HCEC 1CT (cell line): Measurements from ENCODE around the gene C19orf47.
"Not testable (repeated sequence)": the region's sequence is repeated elsewhere in the genome, so short reads cannot be mapped to it uniquely, and the experiment has no call there.

Source experiments
- DNase-seq: peaks from one replicate; pipeline ENCODE4 v3.0.0-alpha.2; 2017

The C19orf47 gene

DNA sequence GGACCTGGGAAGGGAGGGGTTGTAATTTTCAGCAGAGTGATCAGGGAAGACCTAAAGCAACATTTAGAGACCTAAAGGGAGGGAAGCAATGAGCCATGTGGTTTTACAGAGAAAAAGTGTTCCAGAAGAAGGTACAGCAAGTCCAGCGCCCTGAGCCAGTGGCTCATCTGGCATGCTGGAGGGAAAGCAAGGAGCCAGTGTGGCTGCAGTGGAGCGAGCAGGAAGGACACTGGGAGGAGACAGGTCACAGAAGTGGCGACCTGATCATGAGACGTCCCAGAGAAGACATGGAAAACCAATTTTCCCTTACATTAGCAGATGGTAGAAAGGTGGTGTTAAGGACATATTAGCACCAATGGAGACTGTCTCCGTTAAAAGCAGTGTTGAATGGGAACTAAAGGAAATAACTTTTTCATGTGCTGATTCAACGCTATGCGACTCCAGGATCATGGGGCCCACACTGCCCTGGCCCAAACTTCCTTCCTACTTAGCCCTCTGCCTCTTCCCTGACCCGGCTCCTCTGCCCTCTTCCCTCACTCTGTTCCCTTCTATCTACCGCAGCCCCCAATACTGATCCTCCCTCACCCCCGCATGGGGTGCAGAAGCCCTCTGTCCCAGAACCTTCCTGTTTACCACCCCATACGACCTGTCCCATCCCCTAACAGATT lies 5.4 kb downstream of the C19orf47 start:
- no peak for DNase-seq

DNA sequence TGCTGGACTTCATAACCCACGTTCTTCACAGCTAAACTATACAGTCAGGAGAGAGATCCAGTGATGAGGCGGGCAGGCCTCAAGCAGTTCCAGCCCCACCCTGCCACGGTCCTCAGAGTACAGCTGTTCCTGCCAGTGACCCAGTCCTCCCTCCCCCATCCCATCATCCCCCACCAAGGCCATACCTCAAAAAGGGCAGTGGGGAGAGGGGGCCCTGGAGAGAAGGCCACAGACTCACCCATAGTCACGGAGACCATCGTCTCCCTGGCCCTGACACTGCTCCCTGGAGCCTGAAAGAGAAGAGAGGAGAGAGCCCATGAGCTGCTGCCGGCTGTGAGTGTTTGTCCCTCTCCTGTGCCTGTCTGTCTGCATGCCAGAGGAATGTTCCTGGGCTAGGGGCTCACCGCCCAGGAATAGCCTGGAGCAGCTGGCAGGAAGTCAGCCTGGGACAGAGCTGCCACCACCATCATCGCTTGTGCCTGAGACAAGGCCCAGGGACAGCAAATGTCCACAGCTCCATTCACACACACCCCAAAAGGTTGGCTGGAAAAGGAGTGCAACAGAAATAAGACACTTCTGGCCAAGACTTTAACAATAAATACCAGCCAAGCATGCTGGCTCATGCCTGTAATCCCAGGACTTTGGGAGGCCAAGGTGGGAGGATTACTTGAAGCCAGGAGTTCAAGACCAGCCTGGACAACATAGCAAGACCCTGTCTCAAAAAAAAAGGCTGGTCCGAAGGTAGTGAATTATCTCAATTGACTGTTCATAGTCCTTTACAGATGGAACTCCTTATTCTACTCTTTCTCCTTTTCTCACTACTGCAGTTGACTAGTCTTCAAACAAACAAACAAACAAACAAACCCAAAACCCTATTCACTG lies 6.4 kb downstream of the C19orf47 start:
- DNase-seq: no peak

DNA sequence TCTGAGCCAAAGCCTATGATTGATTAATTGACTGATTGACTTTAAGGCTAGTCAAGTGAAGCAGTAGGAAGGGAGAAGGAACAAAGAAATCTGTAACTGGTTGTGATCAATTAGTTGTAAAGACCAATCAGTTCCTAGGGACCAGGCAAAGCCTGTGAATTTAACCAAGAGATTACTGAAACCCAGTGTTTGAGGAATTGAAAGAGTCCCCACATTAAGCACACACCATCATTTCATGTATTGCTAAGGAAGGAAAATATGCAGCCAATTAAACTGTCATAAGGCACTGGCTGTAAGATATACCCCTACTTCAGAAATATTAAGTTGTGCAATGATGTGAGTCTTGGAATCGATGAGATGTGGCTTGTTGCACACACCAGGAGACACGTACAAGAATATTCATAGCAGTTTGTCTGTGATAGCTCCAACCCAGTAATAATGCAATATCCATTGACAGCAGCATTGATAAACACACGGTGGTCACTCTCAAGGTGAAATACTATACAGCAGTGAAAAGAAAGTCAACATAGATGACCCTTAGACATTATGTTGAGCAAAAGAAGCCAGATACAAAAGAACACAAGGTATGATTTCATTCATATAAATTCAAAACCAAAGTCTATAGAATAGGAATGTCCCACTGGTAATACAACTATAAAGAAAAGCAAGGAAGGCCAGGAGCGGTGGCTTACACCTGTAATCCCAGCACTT lies 9.0 kb downstream of the C19orf47 start:
- DNase-seq: no peak

DNA sequence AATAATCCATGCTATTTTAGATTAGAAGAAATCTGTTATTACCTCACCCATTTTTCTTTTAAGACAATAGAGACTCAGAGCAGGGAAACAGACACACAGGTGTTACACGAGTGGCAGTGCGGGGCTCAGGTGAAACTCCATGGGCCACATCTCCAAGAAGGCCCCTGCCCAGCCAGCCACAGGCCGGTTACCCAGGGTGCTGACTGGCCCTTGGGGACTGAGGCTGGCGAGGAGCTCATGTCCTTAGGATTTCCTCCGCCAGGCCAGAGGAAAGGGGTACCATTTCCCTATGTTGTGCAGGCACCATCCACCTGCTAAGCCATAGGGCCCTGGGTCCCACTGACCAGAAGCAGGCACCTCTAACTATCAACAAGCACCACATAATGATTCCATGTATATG lies 10.6 kb downstream of the C19orf47 start:
- DNase-seq: no peak

DNA sequence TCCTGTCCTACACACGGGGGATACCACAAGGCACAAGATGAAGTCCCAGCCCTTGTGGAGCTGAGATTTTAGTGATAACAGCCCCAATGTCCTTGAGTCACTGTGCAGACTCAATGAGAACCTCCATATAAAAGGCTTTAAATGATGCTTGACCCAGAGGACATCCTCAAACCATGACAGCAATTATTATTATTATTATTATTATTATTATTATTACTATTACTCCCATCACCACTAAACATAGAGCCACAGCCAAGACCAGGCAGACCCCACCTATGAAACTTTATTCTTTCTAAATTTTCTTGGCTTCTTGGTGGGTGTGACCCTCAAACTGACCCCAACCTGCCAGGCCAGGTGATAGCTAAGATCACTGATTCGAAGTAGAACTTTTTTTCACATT lies 11.1 kb downstream of the C19orf47 start:
- DNase-seq: no peak

DNA sequence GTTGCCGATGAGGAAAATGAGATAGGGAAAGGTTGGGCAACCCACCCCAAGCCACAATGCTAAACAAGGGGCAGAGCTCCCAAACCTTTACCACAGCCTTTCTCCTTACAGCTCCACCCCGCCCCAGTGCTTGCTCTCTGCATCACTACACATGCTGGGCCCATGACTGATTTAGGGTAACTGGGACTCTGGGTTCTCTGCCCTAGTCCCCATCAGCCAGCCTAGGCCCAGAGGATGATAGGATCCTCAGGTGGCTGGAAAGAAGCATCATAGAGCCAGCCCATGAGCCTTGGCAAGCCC lies 11.6 kb downstream of the C19orf47 start:
- DNase-seq: no peak

DNA sequence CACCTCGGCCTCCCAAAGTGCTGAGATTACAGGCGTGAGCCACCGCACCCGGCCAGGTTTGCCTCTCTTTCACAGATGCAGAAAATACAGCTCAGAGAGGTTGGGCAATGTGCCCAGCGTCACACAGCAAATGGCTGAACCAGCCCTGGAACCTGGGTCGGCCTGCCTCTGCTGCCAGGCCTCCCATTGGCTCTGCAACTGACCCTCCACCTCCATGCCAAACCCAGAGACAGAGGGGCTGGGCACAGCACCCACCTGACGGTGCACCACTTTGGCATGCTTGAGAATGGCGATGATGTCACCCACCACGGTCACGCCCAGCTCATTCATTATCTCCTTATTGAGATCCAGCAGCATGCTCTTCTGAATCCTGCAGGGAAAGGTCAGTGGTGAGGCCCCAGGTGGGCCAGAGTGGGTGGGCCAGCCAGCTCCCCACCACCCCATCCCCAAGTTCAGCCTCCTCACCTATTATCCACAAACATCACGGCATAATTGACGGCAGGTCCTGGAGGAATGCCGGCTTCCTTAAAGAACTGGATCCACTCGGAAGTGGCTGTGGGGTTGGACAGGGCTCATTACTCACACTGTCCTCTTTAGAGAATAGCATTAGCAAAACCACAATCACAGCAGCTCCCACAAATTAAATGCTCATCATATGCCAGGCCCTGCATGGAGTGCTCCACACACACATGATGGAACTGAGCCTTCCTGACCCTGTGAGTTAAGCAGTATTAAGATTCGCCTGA lies 12.2 kb downstream of the C19orf47 start:
- DNase-seq: no peak

DNA sequence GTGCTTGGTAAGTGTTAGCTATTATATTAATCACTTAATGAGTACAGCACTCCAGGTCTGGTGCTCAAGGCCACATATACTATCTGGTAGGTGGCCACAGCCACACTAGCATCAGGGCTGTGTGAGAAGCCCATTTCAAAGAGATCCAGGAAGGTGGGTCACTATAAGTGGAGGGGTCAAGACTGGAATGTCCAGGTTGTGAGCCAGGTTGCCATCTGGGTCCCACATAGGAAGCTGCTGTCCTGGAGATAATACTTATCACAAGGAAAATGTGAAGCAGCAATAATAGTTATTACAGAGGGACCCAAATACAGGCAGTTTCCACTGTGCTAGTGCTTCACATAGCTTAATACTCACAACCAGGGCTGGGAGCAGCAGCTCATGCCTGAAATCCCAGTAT lies 13.1 kb downstream of the C19orf47 start:
- DNase-seq: no peak

DNA sequence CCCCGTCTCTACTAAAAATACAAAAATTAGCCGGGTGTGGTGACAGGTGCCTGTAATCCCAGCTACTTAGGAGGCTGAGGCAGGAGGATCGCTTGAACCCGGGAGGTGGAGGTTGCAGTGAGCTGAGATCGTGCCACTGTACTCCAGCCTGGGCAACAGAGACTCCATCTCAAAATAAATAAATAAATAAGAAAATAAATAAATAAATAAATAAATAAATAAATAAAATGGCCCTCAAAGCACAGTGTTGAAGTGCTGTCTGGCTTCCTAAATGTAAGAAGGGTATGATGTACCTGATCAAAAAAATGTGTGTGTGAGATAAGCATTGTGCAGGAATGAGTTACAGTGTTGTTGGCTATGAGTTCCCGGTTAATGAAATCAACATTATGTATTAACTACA lies 15.1 kb downstream of the C19orf47 start:
- DNase-seq: not testable (repeated sequence)

DNA sequence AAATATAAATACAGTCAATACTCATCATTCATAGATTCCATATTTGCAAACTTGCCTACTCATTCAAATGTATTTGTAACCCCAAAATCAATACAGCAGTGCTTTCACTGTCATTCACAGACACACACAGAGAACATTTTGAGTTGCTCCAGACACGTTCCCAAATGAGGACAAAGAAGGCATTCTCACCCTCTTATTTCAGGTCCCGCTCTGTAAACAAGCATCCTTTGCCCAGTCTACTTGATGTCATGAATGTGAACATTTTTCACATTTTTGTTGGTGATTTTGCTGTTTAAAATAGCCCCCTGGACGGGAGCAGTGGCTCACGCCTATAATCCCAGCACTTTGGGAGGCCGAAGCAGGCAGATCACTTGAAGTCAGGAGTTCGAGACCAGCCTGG lies 15.5 kb downstream of the C19orf47 start:
- no peak for DNase-seq

DNA sequence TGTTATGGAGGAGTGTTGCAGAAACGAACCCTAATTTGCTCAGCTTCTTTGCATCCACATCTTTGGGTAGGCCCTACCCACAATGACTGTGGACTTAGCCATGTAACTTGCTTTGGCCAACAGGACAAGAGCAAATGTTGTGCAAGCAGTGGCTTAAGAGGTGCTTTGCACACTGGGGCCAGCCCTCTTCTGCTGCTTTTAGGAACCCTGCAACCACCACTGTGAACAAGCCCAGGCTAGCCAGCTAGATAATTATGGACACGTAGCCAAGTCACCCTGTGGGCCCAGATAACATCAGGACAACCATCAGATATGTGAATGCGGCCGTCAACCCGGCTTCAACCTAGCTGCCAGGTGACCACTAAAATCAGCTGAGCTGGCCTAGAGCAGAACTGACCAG lies 17.1 kb downstream of the C19orf47 start:
- no peak for DNase-seq

DNA sequence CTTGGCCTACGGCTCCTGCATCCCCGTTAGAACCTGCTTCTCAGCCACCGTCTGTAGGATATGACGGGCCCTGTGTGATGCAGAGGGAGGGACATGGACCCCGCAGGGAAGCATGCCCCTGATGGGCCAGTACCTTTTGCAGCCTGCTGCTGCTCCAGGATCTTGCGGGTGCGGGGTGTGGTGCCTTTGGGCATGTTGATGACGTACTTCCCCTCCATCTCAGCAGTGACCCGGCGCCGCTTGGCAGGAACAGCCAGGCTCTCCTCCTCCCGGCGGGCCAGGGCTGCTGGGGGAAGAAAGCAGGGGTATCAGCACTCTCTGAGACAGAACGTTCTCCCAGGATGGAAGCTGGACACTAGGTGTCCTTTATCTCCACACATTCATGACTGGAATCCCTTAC lies 22.0 kb downstream of the C19orf47 start:
- DNase-seq: no peak

DNA sequence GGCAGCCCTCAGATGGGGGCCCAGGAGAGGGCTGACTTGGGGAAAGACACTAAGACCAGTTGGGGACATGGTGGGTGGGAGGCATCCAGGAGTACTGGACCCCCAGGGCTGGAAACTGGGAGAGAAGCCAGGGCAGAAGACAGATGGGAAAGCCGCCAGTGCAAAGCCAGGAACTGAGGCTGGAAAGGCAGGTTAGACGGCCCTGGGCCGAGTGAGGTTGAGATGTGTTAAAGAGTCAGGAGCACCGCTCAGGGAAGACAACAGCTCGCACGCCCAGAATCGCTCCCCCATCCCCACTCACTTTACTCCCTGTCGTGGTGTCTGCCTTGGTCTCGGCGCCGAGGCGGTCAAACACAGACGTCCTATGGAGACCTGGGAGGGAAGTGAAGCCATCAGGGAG lies 24.5 kb downstream of the C19orf47 start:
- DNase-seq: no peak

DNA sequence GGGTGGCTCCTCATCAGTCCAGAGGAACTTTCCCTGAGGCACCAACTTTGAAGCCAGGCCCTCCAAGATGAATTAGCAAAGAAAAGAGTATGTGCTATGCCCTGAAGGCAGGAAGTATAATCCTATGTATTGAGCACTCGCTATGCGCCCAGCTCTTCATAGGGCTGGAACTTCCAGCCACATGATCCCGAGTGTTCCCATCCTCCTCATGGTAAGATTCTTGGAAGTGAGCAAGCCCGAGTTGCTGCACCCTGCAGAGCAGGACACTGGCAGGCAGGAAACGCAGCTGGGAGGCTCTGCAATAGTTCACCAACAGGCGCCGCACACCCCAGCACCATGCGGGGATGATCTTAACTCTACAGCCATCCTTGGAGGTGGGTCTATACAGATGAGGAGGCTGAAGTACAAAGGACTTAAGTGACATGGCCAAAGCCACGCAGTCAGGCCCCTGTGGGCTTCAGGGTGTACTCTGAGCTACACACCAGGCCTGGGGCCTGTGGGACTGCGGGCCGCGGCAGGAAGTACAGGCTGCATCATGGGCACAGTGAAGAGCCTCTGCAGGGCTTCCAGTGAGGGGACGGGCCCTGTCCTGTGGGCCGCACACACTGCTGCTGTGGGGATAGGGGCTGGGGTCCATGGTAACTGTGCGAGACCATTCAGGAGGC lies 25.1 kb downstream of the C19orf47 start:
- no peak for DNase-seq

DNA sequence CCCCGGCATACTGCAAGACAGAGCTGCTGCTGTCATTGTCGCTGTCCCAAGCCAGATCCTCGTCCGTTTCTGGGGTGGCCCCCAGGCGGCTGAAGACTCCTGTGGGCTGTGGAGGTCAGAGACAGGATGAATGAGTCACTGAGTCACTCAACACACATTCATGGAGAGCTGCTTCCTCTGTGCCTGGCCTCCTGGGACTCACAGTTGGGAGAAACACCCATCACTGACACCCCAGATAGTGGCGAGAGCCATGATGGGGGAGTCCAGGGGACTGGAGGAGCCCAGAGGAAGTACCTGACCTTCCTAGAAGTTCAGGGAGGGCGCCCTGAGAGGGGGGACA lies 26.0 kb downstream of the C19orf47 start:
- DNase-seq: peak; percentile 8

DNA sequence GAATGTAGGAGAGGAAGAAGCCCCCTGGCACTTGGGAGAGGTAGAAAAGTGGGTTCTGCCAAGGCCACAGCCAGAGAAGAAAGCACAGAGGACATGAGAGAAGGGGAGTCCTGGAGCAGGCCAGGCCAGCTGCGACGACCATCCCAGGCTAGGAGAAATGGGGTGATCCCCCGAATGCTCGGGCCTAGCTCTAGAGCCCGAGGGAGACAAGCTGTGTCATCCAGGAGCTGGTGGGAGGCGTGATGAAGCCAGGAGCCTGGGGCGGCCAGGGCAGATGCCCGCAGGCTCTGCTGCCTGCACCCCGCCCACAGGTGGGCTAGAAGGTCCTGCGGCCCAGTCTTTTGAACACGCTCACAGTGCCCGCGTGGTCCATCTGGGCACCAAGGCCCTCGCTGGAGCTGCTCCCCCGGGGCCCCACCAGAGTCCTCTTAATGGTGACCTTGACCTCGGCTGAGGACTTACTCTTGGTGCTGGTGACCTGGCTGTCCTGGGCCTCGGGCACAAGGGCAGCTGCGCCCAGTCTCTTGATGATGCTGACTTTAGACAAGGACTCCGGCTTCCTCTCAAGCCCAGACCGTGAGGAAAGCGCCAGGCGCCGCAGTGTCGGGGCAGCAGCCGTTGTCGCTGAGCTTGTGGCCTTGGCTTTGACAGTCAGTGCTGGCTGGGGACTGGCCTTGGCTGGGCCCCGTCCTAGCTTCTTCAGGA lies 26.5 kb downstream of the C19orf47 start:
- DNase-seq: no peak

DNA sequence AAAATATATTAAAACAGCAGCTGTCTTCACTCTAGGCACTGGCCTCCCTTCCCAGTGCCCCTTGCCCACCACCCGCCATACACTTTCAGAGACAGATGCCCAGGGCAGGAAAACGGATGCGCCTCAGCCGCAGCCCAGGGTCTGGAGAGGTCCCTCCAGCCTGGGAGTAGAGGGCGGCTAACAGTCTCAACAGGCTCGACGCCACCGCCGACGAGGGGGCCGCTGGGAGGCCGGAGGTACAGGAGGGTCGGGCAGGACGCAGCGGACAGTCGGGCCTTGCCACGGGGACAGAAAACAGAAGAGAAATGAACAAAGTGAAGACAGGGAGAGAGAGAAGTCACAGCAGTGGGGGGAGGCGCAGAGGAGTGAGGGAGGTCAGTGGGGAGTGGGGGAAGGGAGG lies 27.1 kb downstream of the C19orf47 start:
- DNase-seq: no peak

DNA sequence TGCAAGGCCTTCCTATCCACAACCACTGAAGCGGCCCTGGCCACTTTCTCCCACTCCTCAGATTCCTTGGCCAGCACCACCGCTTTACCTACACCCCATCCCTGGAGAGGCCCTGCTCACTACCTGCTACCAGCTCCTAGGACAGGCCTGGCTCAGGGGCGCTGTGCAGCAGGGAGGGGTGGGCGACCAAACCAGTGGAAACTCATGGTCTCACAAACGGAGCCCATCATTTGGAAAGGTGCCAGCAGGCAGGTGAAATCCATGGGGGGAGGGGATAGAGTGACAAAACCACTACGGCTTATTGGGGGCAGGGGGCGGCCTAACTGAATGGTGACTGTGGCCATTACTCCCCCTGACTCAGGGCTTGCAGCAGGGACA lies 27.6 kb downstream of the C19orf47 start:
- DNase-seq: no peak

DNA sequence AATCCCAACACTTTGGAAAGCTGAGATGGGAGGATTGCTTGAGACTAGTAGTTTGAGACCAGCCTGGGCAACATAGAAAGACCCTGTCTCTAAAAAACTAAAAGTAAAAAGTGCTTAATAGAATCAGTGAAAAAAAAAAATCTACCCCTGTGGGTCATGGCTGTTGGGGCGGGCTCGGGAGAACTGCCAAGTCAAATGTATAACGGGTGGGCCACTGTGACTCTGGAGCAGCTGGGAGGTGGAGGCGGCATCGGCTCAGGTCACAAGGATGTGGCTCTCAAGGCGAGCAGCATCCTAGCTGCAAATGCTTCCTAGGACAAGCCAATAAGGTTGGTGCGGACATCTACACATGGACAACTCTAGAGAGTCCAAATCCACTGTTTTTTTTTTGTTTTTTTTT lies 30.9 kb downstream of the C19orf47 start:
- no peak for DNase-seq

DNA sequence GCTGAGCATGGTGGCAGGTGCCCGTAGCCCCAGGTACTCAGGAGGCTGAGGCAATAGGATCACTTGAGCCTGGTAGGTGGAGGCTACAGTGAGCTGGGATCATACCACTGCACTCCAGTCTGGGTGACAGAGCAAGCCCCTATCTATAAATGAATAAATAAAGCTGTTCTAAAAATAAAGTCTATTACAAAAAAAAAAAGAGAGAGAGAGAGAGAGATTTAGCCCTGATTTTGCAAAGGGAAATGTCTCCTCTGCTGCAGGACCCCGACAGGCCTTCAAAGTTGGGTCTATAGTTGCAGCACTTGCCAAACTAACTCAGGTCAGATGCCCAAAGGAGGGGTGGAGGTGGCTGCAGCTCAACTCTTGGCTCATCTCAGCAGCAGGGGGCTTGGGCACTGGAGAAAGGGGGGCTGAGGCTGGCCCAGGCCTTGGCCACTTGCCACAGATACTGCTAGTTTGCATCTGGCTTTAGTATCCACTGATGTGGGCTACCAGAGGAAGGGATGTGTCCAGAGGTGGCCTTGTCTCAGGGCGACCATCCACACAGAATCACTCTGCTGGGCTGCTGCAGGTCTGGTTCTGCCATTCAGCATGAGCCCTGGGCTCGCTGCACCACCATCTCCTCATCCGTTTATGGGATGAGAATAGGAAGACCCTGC lies 32.3 kb downstream of the C19orf47 start:
- DNase-seq: no peak

DNA sequence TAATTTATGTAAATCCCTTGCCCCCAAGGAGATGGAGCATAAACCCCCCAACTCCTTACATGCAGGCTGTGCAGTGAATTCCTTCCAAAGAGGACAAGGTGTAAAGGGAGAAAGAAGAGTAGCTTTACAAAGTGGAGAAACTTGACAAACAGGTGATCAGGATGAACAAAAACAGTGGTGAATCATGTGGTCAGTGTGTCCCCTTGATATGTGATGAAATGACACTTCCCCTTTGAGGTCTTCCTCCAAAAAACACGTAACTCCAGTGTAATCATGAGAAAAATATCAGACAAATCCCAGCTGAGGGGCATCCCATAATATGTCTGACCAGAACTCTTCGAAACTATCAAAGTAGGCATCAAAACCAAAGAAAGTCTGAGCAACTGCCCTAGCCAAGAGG lies 33.5 kb downstream of the C19orf47 start:
- DNase-seq: no peak
